Activated CD4-positive, alpha-beta T cell treated with anti-CD3 and anti-CD28 coated beads, Interleukin-2, Interleukin-4, amounts not matched to agents 100 ng/mL and 50 ng/mL, durations not matched to agents 16 hours and 8 hours (primary cell): ENCODE data around the gene GNG3.

Source experiments
- DNase-seq: peaks from one replicate; pipeline ENCODE4 v3.0.0-alpha.2; 2020; ENCODE audit warnings: low spot score

Gene GNG3

DNA sequence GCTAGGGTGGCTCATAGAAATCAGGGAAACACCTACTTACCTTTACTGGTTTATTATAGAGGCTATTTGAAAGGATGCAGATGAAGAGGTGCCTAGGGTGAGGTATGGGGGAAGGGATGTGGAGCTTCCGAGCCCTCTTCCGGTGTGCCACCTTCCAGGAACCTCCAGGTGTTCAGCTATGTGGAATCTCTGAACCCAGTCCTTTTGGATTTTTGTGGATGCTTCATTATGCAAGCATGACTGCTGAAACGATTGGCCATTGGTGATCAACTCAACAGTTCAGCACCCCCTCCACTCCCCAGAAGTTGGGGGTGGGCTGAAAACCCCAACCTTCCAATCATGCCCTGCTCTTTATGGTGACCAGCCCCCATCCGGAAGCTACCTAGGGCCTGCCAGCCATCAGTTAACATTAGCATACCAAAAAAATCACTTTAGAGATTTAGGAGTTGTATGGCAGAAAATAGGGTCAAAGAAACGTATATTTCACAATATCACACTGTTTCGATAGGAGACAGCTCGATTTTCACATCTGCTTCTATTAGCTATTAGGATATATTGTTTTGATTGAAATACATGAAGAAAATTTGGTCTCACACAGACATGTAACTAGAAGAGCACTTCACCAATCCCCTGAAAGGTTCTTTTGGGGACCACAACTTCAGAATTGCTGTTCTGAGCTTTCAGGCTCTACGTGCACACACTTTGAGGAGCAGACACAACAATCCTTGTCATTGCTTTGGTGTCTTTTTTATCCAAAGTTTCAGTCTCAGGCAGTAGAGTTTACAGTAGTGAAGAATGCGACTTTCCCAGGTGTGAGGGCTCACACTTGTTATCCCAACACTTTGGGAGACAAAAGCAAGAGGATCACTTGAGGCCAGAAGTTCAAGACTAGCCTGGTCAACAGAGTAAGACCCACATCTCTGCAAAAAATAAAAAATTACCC is 50.6 kb downstream of the GNG3 start:
- no peak for DNase-seq
